ENCODE data around the gene ARHGEF9.

- no peak for TF ChIP-seq POLR2A (IDR thresholded peaks at IDR 0.05; ENCODE audit: low read depth)
- no peak for TF ChIP-seq CTCF (IDR thresholded peaks at IDR 0.05)
- TF ChIP-seq EP300 (IDR thresholded peaks at IDR 0.05) = no peak
- TF ChIP-seq POLR2AphosphoS5 (IDR thresholded peaks at IDR 0.05) = no peak
Measured at GRCh38 chrX:63702556-63702955, 82.5 kb downstream of the ARHGEF9 start.
